Osteocyte (in vitro differentiated cells): ENCODE data around the gene TP53I3. TPM values are rescaled to one million over a fixed set of nuclear protein-coding genes. Genes with fewer than 3 reads are reported as not detected.
"Not testable (repeated sequence)": the region's sequence is repeated elsewhere in the genome, so short reads cannot be mapped to it uniquely, and the experiment has no call there.

ENCODE experiments used
- DNase-seq: peaks from one replicate; pipeline ENCODE4 v3.0.0; 2021; ENCODE audit warnings: mixed read lengths; ENCODE audit not compliant: unreplicated experiment; ENCODE audit errors: extremely low spot score
- H3K27ac Mint-ChIP-seq: one replicate; pipeline ENCODE4 v1.8.0; 2021; ENCODE audit warnings: mild to moderate bottlenecking, mixed read lengths; ENCODE audit not compliant: unreplicated experiment
- H3K27me3 Mint-ChIP-seq: one replicate; pipeline ENCODE4 v1.8.0; 2021; ENCODE audit warnings: mixed read lengths; ENCODE audit not compliant: unreplicated experiment
- H3K36me3 Mint-ChIP-seq: one replicate; pipeline ENCODE4 v1.8.0; 2021; ENCODE audit warnings: mixed read lengths; ENCODE audit not compliant: unreplicated experiment
- H3K4me1 Mint-ChIP-seq: one replicate; pipeline ENCODE4 v1.8.0; 2021; ENCODE audit warnings: mixed read lengths; ENCODE audit not compliant: unreplicated experiment
- H3K4me3 Mint-ChIP-seq: one replicate; pipeline ENCODE4 v1.8.0; 2021; ENCODE audit warnings: mild to moderate bottlenecking, moderate library complexity, mixed read lengths; ENCODE audit not compliant: unreplicated experiment
- H3K9me3 Mint-ChIP-seq: one replicate; pipeline ENCODE4 v1.8.0; 2021; ENCODE audit warnings: mixed read lengths; ENCODE audit not compliant: unreplicated experiment
- total RNA-seq: library from RNA; stranded (reverse); gene quantifications from 2 replicates; pipeline ENCODE4 v1.2.1, GENCODE V29; 2021
- TF ChIP-seq, protein P1 (sequence below): fragments of 200-600 bp; sonication (generic); IDR thresholded peaks from 2 replicates; pipeline ENCODE4 v1.5.0; 2021; ENCODE audit warnings: antibody characterized with exemption, mild to moderate bottlenecking, moderate library complexity

Gene TP53I3
- total RNA-seq, 1 donor from 2014 or later, result 45.9 TPM

DNA sequence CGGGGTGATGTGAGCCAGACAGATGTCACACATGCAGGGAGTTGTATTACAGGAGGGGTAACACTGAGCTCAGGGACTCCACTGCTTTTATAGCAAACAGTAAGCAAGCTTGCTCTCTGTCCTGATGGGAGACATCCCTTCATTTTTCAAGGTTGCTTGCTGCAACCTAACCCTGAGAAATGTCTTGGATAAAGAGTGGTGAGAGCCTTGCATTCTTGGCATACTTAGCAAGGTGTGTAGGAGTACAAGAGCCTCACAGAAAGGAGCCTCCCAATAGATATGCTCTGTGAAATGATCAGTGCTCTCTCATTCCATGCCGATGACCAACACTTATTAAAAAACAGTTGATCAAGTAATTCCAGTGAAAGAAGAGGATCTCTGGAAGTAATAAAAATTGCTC lies 30.4 kb upstream of the TP53I3 start:
- Mint-ChIP-seq H3K4me3 (no peak overlapping the region), H3K36me3 (peaks cover 9% of the 10 kb centered on the region), H3K9me3 (peaks cover 4% of the 10 kb centered on the region), H3K27ac (no peak overlapping the region), H3K4me1 (peaks cover 11% of the 10 kb centered on the region), H3K27me3 (no peaks in the 10 kb centered on the region)
- DNase-seq, result no peak
- TF ChIP-seq, protein P1, sequence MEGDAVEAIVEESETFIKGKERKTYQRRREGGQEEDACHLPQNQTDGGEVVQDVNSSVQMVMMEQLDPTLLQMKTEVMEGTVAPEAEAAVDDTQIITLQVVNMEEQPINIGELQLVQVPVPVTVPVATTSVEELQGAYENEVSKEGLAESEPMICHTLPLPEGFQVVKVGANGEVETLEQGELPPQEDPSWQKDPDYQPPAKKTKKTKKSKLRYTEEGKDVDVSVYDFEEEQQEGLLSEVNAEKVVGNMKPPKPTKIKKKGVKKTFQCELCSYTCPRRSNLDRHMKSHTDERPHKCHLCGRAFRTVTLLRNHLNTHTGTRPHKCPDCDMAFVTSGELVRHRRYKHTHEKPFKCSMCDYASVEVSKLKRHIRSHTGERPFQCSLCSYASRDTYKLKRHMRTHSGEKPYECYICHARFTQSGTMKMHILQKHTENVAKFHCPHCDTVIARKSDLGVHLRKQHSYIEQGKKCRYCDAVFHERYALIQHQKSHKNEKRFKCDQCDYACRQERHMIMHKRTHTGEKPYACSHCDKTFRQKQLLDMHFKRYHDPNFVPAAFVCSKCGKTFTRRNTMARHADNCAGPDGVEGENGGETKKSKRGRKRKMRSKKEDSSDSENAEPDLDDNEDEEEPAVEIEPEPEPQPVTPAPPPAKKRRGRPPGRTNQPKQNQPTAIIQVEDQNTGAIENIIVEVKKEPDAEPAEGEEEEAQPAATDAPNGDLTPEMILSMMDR, result no peak

DNA sequence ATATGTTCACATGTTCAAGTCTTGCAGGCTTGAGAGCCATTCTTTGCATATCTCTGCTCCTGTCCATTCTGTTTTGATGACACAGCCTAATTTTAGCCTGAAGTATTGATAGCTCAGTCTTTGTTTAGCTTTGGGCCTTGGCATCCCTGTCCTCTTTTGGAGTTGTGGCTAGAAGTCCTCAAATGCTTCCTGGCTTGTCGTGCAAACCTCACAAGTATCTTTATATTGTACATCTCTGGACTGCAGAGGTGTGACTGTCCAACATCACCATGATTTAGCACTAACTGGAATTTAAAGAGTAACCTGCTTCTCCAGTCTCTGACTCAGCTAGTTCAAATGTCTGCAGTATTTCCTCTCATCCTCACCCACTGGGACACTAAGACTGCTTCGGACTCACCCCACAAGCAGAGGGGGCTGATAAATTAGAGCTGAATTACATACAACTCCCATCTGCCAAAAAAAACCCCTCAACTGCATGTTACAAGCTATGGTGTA lies 26.8 kb upstream of the TP53I3 start:
- Mint-ChIP-seq H3K4me3 (no peak overlapping the region), H3K4me1 (peaks cover 11% of the 10 kb centered on the region), H3K36me3 (peaks cover 14% of the 10 kb centered on the region), H3K27ac (peak overlapping the region; percentile 6), H3K9me3 (peaks cover 24% of the 10 kb centered on the region), H3K27me3 (no peaks in the 10 kb centered on the region)
- no peak for DNase-seq
- TF ChIP-seq, protein P1, result no peak

DNA sequence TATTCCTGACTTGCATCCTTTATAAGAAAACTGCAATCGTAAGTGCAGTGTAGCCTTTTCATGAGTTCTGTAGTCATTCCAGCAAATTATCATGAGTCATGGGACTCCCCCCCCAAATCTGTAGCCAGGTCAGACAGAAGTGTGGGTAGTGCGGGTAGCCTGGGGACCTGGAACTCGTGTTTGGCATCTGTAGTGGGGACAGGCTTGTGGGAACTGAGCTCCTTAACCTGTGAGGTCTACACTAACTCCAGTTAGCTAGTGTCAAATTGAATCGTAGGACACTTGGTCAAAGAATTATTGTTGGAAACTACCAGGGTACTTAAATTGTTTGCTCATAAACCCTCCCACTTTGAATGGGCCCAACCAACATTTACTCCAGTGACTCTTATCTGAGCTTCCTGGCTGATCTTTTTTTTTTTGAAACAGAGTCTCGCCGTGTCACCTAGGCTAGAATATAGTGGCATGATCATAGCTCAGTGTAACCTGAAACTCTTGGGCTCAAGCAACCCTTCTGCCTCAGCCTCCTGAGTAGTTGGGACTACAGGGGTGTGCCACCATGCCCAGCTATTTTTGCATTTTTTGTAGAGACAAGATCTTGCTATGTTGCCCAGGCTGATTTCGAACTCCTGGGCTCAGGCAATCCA lies 26.1 kb upstream of the TP53I3 start:
- Mint-ChIP-seq H3K27ac (no peak overlapping the region), H3K4me1 (peaks cover 11% of the 10 kb centered on the region), H3K4me3 (no peak overlapping the region), H3K9me3 (peaks cover 25% of the 10 kb centered on the region), H3K36me3 (peaks cover 16% of the 10 kb centered on the region), H3K27me3 (no peaks in the 10 kb centered on the region)
- DNase-seq, result no peak
- TF ChIP-seq, protein P1, result no peak

DNA sequence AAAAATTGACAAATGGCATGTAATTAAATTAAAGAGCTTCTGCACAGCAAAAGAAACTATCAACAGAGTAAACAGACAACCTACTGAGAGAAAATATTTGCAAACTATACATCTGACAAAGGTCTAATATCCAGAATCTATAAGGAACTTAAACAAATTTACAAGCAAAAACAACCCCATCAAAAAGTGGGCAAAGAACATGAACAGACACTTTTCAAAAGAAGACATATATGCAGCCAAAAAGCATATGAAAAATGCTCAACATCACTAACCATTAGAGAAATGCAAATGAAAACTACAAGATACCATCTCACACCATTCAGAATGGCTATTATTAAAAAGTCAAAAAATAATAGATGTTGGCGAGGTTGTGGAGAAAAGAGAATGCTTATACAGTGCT lies 24.8 kb upstream of the TP53I3 start:
- peaks cover 20% of the 10 kb centered on the region for H3K9me3 Mint-ChIP-seq
- not testable (repeated sequence) for H3K4me3 Mint-ChIP-seq, DNase-seq, H3K27ac Mint-ChIP-seq, H3K27me3 Mint-ChIP-seq
- peaks cover 15% of the 10 kb centered on the region for H3K36me3 Mint-ChIP-seq
- H3K4me1 Mint-ChIP-seq, result peaks cover 11% of the 10 kb centered on the region

DNA sequence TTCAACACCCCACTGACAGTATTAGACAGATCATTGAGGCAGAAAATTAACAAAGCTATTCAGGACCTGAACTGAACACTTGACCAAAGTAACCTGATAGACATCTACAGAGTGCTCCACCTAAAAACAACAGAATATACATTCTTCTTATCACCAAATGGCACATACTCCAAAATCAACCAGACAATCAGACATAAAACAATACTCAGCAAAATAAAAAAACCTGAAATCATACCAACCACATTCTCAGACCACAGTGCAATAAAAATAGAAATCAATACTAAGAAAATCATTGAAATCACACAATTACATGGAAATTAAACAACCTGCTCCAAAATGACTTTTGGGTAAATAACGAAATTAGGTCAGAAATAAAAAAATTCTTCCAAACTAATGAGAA lies 22.7 kb upstream of the TP53I3 start:
- H3K27ac Mint-ChIP-seq, result no peak overlapping the region
- H3K36me3 Mint-ChIP-seq, result peaks cover 9% of the 10 kb centered on the region
- peaks cover 11% of the 10 kb centered on the region for H3K4me1 Mint-ChIP-seq
- H3K4me3 Mint-ChIP-seq, result no peak overlapping the region
- H3K27me3 Mint-ChIP-seq, result no peaks in the 10 kb centered on the region
- peaks cover 20% of the 10 kb centered on the region for H3K9me3 Mint-ChIP-seq
- no peak for DNase-seq
- TF ChIP-seq, protein P1, result no peak
